Activated CD4-positive, alpha-beta memory T cell treated with anti-CD3 and anti-CD28 coated beads for 36 hours (primary cell): ENCODE measurements around the gene AKAP11. TPM values are rescaled to one million over a fixed set of nuclear protein-coding genes. Genes with fewer than 3 reads are reported as not detected.

Experiments
- CTCF ChIA-PET: fragments of 350-600 bp; sonication (Branson Sonifier 250); formaldehyde crosslinking; loops from one replicate; lab custom pipeline; 2021; ENCODE audit warnings: antibody characterized with exemption, inconsistent platforms; lab: Charles Lee
- POLR2A ChIA-PET: fragments of 350-600 bp; sonication (Branson Sonifier 250); formaldehyde crosslinking; loops from one replicate; lab custom pipeline; 2021; ENCODE audit warnings: antibody characterized with exemption; lab: Charles Lee
- DNase-seq: peaks from one replicate; pipeline ENCODE4 v3.0.0-alpha.2; 2020
- H3K27ac Mint-ChIP-seq: one replicate; pipeline ENCODE4 v1.8.0; 2021; ENCODE audit warnings: mixed read lengths
- H3K27me3 Mint-ChIP-seq: one replicate; pipeline ENCODE4 v1.8.0; 2021; ENCODE audit warnings: mixed read lengths
- H3K36me3 Mint-ChIP-seq: one replicate; pipeline ENCODE4 v1.8.0; 2021; ENCODE audit warnings: mixed read lengths
- H3K4me1 Mint-ChIP-seq: one replicate; pipeline ENCODE4 v1.8.0; 2021; ENCODE audit warnings: low read depth, mixed read lengths
- H3K4me3 Mint-ChIP-seq: one replicate; pipeline ENCODE4 v1.8.0; 2021; ENCODE audit warnings: mild to moderate bottlenecking, mixed read lengths
- H3K9me3 Mint-ChIP-seq: one replicate; pipeline ENCODE4 v1.8.0; 2021; ENCODE audit warnings: mixed read lengths
- intact Hi-C: fragments of 100-400 bp; cut with micrococcal nuclease; formaldehyde crosslinking; loops from one replicate; pipeline ENCODE4 v1.15.1; 2023
- total RNA-seq, 2 experiments: library from RNA; stranded (reverse); gene quantifications; one replicate each; pipeline ENCODE4 v1.2.3, GENCODE V29; 2021

The AKAP11 gene
- total RNA-seq, 2 experiments from 2014 or later, result 36.6 to 37.8 TPM

DNA sequence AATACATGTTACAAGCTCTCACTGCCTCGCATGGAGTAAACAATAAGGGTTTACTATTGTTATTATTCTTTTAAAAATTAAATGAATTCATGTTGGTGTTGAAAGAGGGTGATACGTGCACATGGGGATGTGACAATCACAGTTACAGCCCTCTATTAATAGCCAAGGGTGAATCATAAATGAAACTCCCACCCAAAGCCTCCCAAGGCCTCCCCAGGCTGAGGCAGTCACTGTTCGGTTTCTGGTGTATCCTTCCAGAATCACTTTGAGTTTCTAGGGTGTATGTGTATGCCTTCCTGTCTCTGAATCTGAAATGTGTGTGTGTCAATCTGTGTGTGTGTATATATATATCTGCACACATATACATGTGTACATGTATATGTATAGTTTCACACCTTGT lies 73.4 kb downstream of the AKAP11 start:
- peaks cover 38% of the 10 kb centered on the region for H3K4me1 Mint-ChIP-seq
- H3K36me3 Mint-ChIP-seq, result no peaks in the 10 kb centered on the region
- POLR2A ChIA-PET, result interaction anchor here (0.7 to 1.0 kb wide), 2 partner anchors 9 to 32 kb away, joined by 3 read pairs; no protein-coding TSS in a partner anchor
- H3K27me3 Mint-ChIP-seq, result no peaks in the 10 kb centered on the region
- no peaks in the 10 kb centered on the region for H3K9me3 Mint-ChIP-seq
- intact Hi-C loops, result no loop called here
- DNase-seq, result no peak
- H3K4me3 Mint-ChIP-seq, result no peak overlapping the region
- CTCF ChIA-PET, result no interaction called here
- no peak overlapping the region for H3K27ac Mint-ChIP-seq

- no peak overlapping the region for H3K27ac Mint-ChIP-seq
- H3K9me3 Mint-ChIP-seq, result no peaks in the 10 kb centered on the region
- no peak overlapping the region for H3K4me3 Mint-ChIP-seq
- ChIA-PET CTCF (interaction anchor here (0.6 kb wide), 1 partner anchor 241 kb away, joined by 3 read pairs; no protein-coding TSS in a partner anchor), POLR2A (interaction anchor here (1.2 kb wide), 1 partner anchor 76 kb away, joined by 3 read pairs; no protein-coding TSS in a partner anchor)
- H3K36me3 Mint-ChIP-seq, result no peaks in the 10 kb centered on the region
- no peaks in the 10 kb centered on the region for H3K27me3 Mint-ChIP-seq
- intact Hi-C loops, result no loop called here
- peak; percentile 36 for DNase-seq
- H3K4me1 Mint-ChIP-seq, result peaks cover 53% of the 10 kb centered on the region
Observed at GRCh38 chr13:42348576-42348975, 76.6 kb downstream of the AKAP11 start.

DNA sequence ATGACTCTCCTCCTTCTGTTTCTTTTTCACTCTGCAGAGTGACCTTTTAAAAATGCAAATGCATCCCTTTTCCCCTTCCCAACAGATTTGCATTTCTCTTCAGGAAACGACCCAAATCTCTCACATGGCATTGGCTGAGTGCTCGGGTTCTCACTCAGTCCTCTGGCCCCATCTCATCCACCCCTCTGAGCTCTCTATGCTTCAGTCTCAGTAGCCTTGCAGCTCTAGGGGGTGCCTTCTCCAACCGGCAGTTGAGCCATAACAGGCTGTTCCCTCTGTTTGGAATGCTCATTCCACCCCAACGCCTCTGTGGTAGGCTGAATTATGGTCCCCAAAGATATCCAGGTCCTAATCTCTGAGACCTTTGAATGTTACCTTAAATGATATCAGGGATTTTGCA lies 78.2 kb downstream of the AKAP11 start:
- POLR2A ChIA-PET, result interaction anchor here (1.1 kb wide), 1 partner anchor 28 kb away, joined by 4 read pairs; no protein-coding TSS in a partner anchor
- no peak overlapping the region for H3K27ac Mint-ChIP-seq
- H3K27me3 Mint-ChIP-seq, result no peaks in the 10 kb centered on the region
- no peaks in the 10 kb centered on the region for H3K36me3 Mint-ChIP-seq
- CTCF ChIA-PET, result no interaction called here
- no peaks in the 10 kb centered on the region for H3K9me3 Mint-ChIP-seq
- H3K4me1 Mint-ChIP-seq, result peaks cover 55% of the 10 kb centered on the region
- intact Hi-C loops, result loop anchor here (10.0 kb wide), 1 partner anchor 225 kb away; the partner anchor contains the start of gene TNFSF11
- no peak for DNase-seq
- H3K4me3 Mint-ChIP-seq, result no peak overlapping the region

DNA sequence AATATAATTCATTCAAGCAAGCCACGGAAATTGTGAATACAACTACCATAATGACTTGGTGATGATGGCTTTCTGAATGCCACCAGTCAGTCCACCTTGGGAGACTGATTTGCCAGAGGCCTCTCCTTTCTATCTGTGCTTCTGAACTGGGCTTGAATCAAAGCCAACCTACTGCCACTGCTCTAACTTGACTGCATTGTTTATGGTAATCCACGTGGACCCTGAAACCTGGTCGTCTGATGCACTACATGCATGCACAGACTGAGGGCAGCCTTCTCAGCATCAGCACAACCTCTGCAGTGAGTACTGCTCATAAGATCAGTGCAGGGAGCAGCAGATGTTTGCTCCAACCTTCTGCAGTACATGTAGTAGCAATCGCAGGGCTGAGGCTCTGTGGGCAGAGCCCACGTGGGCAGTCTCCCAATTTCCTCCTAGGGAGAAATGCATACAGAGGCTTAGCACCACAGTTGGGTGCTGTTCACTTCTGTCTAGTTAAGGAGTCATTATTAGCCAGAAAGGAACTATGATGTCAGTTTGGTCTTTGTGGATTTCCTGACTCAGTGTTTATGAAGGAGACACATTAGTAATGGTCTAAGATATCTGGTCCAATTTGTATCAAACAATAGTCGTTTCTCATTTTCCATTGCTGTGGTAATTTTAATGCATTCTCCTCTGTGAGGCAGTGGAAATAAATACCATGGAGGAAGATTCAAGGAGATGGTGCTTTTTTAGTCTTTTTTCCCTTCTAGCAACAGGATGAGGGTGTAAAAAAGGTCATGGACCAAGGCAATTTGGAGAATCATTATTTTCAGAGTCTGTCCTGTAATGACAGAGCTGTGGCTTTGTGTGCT lies 82.5 kb downstream of the AKAP11 start:
- Mint-ChIP-seq H3K27ac (peak overlapping the region; percentile 98), H3K27me3 (no peaks in the 10 kb centered on the region), H3K36me3 (peaks cover 3% of the 10 kb centered on the region), H3K9me3 (peaks cover 5% of the 10 kb centered on the region), H3K4me1 (peaks cover 70% of the 10 kb centered on the region), H3K4me3 (peak overlapping the region; percentile 54)
- ChIA-PET CTCF (interaction anchor here (0.7 to 3.1 kb wide), 11 partner anchors 12 to 52 kb away, joined by 3 to 12 read pairs (median 3); no protein-coding TSS in a partner anchor), POLR2A (interaction anchor here (0.6 to 4.8 kb wide), 19 partner anchors 9 to 143 kb away, joined by 3 to 140 read pairs (median 4); partner anchors contain the start of gene AKAP11)
- intact Hi-C loops, result loop anchor here (1.0 to 10.0 kb wide), 8 partner anchors 15 to 220 kb away; partner anchors contain the start of gene TNFSF11
- peak; percentile 66 for DNase-seq

DNA sequence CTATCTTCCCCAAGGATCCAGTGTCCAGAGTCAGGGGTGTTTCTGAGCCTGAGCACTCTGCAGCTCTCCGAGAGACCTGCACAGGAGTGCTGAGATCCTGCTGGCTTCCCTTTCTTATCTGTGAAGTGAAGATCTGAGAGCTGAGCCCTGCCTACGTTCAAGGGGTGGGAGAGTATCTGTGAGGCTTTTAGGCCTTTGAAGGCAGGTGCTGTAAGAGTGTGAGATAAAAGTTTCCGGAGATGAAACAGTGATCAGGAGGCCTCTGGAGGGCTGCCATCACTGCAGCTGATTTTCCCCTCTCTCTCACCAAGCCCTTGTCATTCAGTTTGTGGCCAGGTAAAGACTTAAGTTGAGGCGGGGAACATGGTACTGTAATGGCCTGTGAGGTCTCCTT lies 83.1 kb downstream of the AKAP11 start:
- intact Hi-C loops, result loop anchor here (10.0 kb wide), 1 partner anchor 220 kb away; the partner anchor contains the start of gene TNFSF11
- Mint-ChIP-seq H3K27me3 (no peaks in the 10 kb centered on the region), H3K4me1 (peaks cover 67% of the 10 kb centered on the region), H3K36me3 (peaks cover 3% of the 10 kb centered on the region), H3K27ac (peak overlapping the region; percentile 98), H3K4me3 (peak overlapping the region; percentile 54), H3K9me3 (peaks cover 5% of the 10 kb centered on the region)
- DNase-seq, result peak; percentile 80
- ChIA-PET CTCF (interaction anchor here (0.9 to 3.1 kb wide), 7 partner anchors 13 to 51 kb away, joined by 3 to 12 read pairs (median 4); no protein-coding TSS in a partner anchor), POLR2A (interaction anchor here (0.8 to 4.8 kb wide), 11 partner anchors 14 to 142 kb away, joined by 3 to 140 read pairs (median 14); partner anchors contain the start of gene AKAP11)

GRCh38 chr13:42355491-42356183 lies 83.7 kb downstream of the AKAP11 start:
- intact Hi-C loops, result loop anchor here (10.0 kb wide), 1 partner anchor 219 kb away; the partner anchor contains the start of gene TNFSF11
- peak; percentile 31 for DNase-seq
- ChIA-PET POLR2A (interaction anchor here (0.8 to 4.8 kb wide), 11 partner anchors 13 to 141 kb away, joined by 3 to 140 read pairs (median 14); partner anchors contain the start of gene AKAP11), CTCF (interaction anchor here (0.9 to 3.1 kb wide), 7 partner anchors 12 to 50 kb away, joined by 3 to 12 read pairs (median 4); no protein-coding TSS in a partner anchor)
- peaks cover 5% of the 10 kb centered on the region for H3K9me3 Mint-ChIP-seq
- H3K27ac Mint-ChIP-seq, result peak overlapping the region; percentile 98
- peaks cover 3% of the 10 kb centered on the region for H3K36me3 Mint-ChIP-seq
- peaks cover 66% of the 10 kb centered on the region for H3K4me1 Mint-ChIP-seq
- H3K4me3 Mint-ChIP-seq, result peak overlapping the region; percentile 54
- H3K27me3 Mint-ChIP-seq, result no peaks in the 10 kb centered on the region

- intact Hi-C loops, result loop anchor here (10.0 kb wide), 1 partner anchor 219 kb away; the partner anchor contains the start of gene TNFSF11
- DNase-seq, result peak; percentile 74
- ChIA-PET CTCF (interaction anchor here (0.8 to 3.1 kb wide), 2 partner anchors 13 to 36 kb away, joined by 3 to 12 read pairs; no protein-coding TSS in a partner anchor), POLR2A (interaction anchor here (1.3 to 4.8 kb wide), 6 partner anchors 13 to 50 kb away, joined by 7 to 140 read pairs (median 22); no protein-coding TSS in a partner anchor)
- Mint-ChIP-seq H3K36me3 (peaks cover 3% of the 10 kb centered on the region), H3K27ac (peak overlapping the region; percentile 98), H3K27me3 (no peaks in the 10 kb centered on the region), H3K4me3 (peak overlapping the region; percentile 30), H3K9me3 (peaks cover 5% of the 10 kb centered on the region), H3K4me1 (peaks cover 63% of the 10 kb centered on the region)
Observed at GRCh38 chr13:42356184-42356575, 84.2 kb downstream of the AKAP11 start.

GRCh38 chr13:42360046-42360574 lies 88.2 kb downstream of the AKAP11 start:
- intact Hi-C loops, result no loop called here
- no peak overlapping the region for H3K4me3 Mint-ChIP-seq
- ChIA-PET CTCF (no interaction called here), POLR2A (interaction anchor here (0.9 to 1.1 kb wide), 2 partner anchors 33 to 34 kb away, joined by 3 read pairs; no protein-coding TSS in a partner anchor)
- H3K9me3 Mint-ChIP-seq, result peaks cover 5% of the 10 kb centered on the region
- H3K27ac Mint-ChIP-seq, result no peak overlapping the region
- no peaks in the 10 kb centered on the region for H3K27me3 Mint-ChIP-seq
- peaks cover 3% of the 10 kb centered on the region for H3K36me3 Mint-ChIP-seq
- H3K4me1 Mint-ChIP-seq, result peaks cover 56% of the 10 kb centered on the region
- no peak for DNase-seq

GRCh38 chr13:42361701-42362100 lies 89.7 kb downstream of the AKAP11 start:
- H3K9me3 Mint-ChIP-seq, result no peaks in the 10 kb centered on the region
- no peak for DNase-seq
- H3K27ac Mint-ChIP-seq, result no peak overlapping the region
- H3K36me3 Mint-ChIP-seq, result peaks cover 3% of the 10 kb centered on the region
- peaks cover 40% of the 10 kb centered on the region for H3K4me1 Mint-ChIP-seq
- ChIA-PET POLR2A (no interaction called here), CTCF (interaction anchor here (0.7 kb wide), 1 partner anchor 215 kb away, joined by 3 read pairs; no protein-coding TSS in a partner anchor)
- H3K27me3 Mint-ChIP-seq, result no peaks in the 10 kb centered on the region
- no peak overlapping the region for H3K4me3 Mint-ChIP-seq
- intact Hi-C loops, result no loop called here

DNA sequence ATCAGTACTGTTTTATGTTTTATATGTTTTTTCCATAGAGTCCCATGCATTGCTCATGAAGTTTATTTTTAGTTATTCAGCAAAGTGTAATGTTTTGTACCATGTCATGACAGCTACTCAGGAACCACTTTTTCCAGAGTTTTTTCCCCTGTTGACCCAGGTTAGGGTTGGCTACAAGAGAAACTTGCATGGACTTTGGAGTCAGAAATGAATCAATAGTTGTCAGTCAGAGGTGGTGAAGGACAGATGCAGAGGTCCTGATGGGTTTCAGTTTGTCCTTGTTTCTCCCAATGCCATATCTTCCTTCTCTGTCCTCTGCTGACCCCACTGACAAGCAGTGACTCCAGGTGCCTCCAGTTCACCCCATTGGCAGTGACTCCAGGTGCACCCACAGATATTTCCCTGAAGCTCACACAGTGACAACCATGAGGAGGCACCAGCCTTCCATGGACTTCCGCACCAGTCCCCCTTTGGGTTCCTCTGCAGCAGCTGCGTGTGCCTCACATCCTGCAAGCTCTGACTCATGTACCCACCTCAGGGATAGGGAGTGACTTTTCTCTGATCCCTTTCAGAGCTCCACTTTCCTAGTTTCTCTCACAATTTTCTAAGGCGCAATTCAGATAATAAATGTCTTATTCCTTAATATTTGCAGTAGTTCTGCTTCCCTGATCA lies 92.1 kb downstream of the AKAP11 start:
- H3K27me3 Mint-ChIP-seq, result no peaks in the 10 kb centered on the region
- intact Hi-C loops, result no loop called here
- DNase-seq, result no peak
- H3K4me3 Mint-ChIP-seq, result no peak overlapping the region
- ChIA-PET POLR2A (no interaction called here), CTCF (interaction anchor here (1.2 kb wide), 1 partner anchor 29 kb away, joined by 4 read pairs; no protein-coding TSS in a partner anchor)
- H3K9me3 Mint-ChIP-seq, result no peaks in the 10 kb centered on the region
- no peaks in the 10 kb centered on the region for H3K36me3 Mint-ChIP-seq
- no peak overlapping the region for H3K27ac Mint-ChIP-seq
- peaks cover 40% of the 10 kb centered on the region for H3K4me1 Mint-ChIP-seq
